Smooth muscle cell (in vitro differentiated cells): ENCODE measurements around the gene GFOD1. TPM values are rescaled to one million over a fixed set of nuclear protein-coding genes. Genes with fewer than 3 reads are reported as not detected.

Experiments used
- DNase-seq: peaks from one replicate; lab custom pipeline; 2025; ENCODE audit not compliant: unreplicated experiment; lab: John Stamatoyannopoulos, UW
- H2AFZ ChIP-seq: fragments of 200-600 bp; sonication (generic); 2 replicates; pipeline ENCODE4 v1.6.0; 2016; ENCODE audit warnings: antibody characterized with exemption, low read depth, mild to moderate bottlenecking
- H3F3A ChIP-seq: fragments of 200-600 bp; sonication (generic); 2 replicates; pipeline ENCODE4 v1.6.0; 2017; ENCODE audit warnings: antibody characterized with exemption, low read depth
- H3K27ac ChIP-seq: fragments of 200-600 bp; sonication (generic); 2 replicates; pipeline ENCODE4 v1.5.1; 2016; ENCODE audit warnings: low read depth, mild to moderate bottlenecking
- H3K27me3 ChIP-seq: fragments of 200-600 bp; sonication (generic); 2 replicates; pipeline ENCODE4 v1.6.1; 2016; ENCODE audit warnings: low read depth, mild to moderate bottlenecking
- H3K36me3 ChIP-seq: fragments of 200-600 bp; sonication (generic); 2 replicates; pipeline ENCODE4 v1.5.1; 2016; ENCODE audit warnings: low read depth
- H3K4me1 ChIP-seq: fragments of 200-600 bp; sonication (generic); 2 replicates; pipeline ENCODE4 v1.5.1; 2016; ENCODE audit warnings: low read depth
- H3K4me2 ChIP-seq: fragments of 200-600 bp; sonication (generic); 2 replicates; pipeline ENCODE4 v1.6.0; 2016; ENCODE audit warnings: mild to moderate bottlenecking
- H3K4me3 ChIP-seq: fragments of 200-600 bp; sonication (generic); 2 replicates; pipeline ENCODE4 v1.5.1; 2016; ENCODE audit warnings: mild to moderate bottlenecking
- H3K79me2 ChIP-seq: fragments of 200-600 bp; sonication (generic); 2 replicates; pipeline ENCODE4 v1.6.0; 2016; ENCODE audit warnings: low read depth, mild to moderate bottlenecking
- H3K9ac ChIP-seq: fragments of 200-600 bp; sonication (generic); 2 replicates; pipeline ENCODE4 v1.6.0; 2016; ENCODE audit warnings: low read depth
- H3K9me3 ChIP-seq: fragments of 200-600 bp; sonication (generic); replicated peaks from 2 replicates; pipeline ENCODE4 v1.5.1; 2016; ENCODE audit warnings: low read depth
- H4K20me1 ChIP-seq: fragments of 200-600 bp; sonication (generic); 2 replicates; pipeline ENCODE4 v1.6.0; 2016; ENCODE audit warnings: low read depth
- WGBS: methylation state at CpG from one replicate; pipeline ENCODE4 v1.1.7; 2016; ENCODE audit warnings: low lambda C conversion rate; 5-methylcytosine and 5-hydroxymethylcytosine counted together
- polyA plus RNA-seq: library from polyadenylated mRNA; unstranded; fragments of >200 nt; fragmentation: Nextera tagmentation; extraction: Ambion mirVana; gene quantifications from 2 replicates; pipeline ENCODE4 v1.2.1, GENCODE V29; 2016
- total RNA-seq: library from RNA; depleted of rRNA; stranded (reverse); fragments of >200 nt; gene quantifications from 2 replicates; pipeline ENCODE4 v1.2.3, GENCODE V29; 2014
- TF ChIP-seq, protein P1 (sequence below): fragments of 200-600 bp; sonication (generic); IDR thresholded peaks from 2 replicates; pipeline ENCODE4 v1.5.1; 2017; ENCODE audit warnings: borderline replicate concordance, mild to moderate bottlenecking, antibody characterized with exemption; ENCODE audit not compliant: insufficient read depth, poor library complexity, severe bottlenecking

GFOD1 gene
- total and polyA plus RNA-seq, 2 experiments from 2014 or later = 9.6 to 14.0 TPM

DNA sequence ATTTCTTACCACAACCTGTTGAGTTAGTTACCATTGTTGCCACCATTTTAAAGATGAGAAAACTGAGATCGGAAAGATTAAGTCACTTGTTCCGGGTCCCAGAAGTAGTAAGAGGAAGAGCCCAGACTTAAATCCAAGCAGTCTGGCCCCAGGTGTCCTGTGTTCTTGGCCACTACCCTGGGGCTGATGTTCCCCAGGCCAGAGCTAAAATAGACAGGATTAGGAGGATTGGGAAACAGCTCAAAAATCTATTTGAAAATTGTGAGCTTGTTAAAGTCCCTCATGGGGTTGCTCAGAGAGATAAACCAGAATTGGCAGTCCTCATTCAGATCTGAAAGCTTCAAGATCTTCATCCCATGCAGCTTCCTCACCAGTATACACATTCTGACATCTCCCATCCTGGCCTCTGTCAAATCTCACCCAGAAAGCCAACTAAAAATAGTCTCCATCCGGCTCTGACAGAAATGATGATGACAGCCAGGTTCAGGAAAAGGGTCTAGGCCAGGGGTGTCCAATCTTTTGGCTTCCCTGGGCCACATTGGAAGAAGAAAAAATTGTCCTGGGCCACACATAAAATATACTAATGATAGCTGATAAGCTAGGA, 62.0 kb downstream of the GFOD1 start:
- Histone ChIP-seq H3K9me3 (no peaks in the 10 kb centered on the region), H3K36me3 (no peaks in the 10 kb centered on the region), H3K79me2 (peaks cover 8% of the 10 kb centered on the region), H3K4me2 (peak overlapping the region; percentile 48), H3F3A (peaks cover 36% of the 10 kb centered on the region), H3K27ac (peak overlapping the region; percentile 84), H3K27me3 (no peaks in the 10 kb centered on the region), H3K4me3 (no peak overlapping the region), H2AFZ (no peak overlapping the region), H4K20me1 (no peaks in the 10 kb centered on the region), H3K9ac (no peak overlapping the region), H3K4me1 (peaks cover 49% of the 10 kb centered on the region)
- WGBS = 27% methylated on average over 3 of the region's 3 CpGs
- TF ChIP-seq, protein P1, sequence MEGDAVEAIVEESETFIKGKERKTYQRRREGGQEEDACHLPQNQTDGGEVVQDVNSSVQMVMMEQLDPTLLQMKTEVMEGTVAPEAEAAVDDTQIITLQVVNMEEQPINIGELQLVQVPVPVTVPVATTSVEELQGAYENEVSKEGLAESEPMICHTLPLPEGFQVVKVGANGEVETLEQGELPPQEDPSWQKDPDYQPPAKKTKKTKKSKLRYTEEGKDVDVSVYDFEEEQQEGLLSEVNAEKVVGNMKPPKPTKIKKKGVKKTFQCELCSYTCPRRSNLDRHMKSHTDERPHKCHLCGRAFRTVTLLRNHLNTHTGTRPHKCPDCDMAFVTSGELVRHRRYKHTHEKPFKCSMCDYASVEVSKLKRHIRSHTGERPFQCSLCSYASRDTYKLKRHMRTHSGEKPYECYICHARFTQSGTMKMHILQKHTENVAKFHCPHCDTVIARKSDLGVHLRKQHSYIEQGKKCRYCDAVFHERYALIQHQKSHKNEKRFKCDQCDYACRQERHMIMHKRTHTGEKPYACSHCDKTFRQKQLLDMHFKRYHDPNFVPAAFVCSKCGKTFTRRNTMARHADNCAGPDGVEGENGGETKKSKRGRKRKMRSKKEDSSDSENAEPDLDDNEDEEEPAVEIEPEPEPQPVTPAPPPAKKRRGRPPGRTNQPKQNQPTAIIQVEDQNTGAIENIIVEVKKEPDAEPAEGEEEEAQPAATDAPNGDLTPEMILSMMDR = no peak
- DNase-seq = no peak

DNA sequence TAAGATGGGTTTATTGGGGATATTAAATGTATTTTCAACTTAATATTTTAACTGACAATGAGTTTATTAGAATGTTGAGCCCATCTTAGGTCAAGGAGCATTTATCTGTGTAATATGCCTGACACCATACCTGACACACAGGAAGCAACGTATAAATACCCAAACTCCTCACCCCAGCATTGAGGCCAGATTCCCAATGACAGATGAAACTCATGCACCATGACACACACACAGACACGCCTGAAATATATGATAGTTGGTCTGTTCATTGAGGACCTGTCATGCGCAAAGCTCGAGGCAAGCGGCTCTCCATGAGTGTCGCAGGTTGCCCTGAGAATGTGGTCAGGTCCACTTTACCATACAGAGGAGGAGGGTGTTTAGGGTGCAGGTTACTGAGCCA, 64.1 kb downstream of the GFOD1 start:
- Histone ChIP-seq H3K9ac (no peak overlapping the region), H3K27me3 (no peaks in the 10 kb centered on the region), H3K4me3 (no peak overlapping the region), H3K9me3 (no peaks in the 10 kb centered on the region), H2AFZ (no peak overlapping the region), H3K36me3 (no peaks in the 10 kb centered on the region), H3K4me2 (peak overlapping the region; percentile 32), H4K20me1 (no peaks in the 10 kb centered on the region), H3K4me1 (peaks cover 39% of the 10 kb centered on the region), H3K79me2 (peaks cover 5% of the 10 kb centered on the region), H3K27ac (no peak overlapping the region), H3F3A (peaks cover 28% of the 10 kb centered on the region)
- DNase-seq = no peak
- TF ChIP-seq, protein P1 = no peak
- WGBS = 97% methylated on average over 6 of the region's 6 CpGs

DNA sequence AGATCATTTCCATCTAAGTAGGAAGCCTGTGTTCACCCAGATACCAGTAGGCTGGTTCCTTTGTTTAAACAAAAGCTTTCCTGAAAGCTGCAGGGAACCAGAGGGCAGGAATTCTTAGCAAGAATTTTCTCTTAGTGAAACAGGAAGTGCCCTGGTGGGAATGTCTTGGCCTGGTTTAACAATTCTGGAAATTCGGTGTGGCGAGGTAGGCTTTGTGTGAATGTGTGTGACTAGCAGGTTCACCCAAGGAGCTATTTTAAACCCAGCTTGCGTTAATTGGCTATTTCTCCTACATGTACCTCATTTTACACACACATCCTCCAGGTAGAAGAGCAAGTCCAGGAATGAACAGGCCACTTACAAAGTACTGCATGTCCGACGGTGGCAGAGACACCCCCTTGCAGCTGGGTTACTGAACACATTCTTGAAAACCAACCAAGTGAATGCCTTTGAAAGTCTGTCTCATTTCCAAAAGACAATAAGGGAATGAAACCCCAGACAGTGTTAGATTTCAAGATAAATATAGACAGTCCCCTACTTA, 64.6 kb downstream of the GFOD1 start:
- Histone ChIP-seq H3K9ac (no peak overlapping the region), H3K4me1 (peaks cover 34% of the 10 kb centered on the region), H3F3A (peaks cover 24% of the 10 kb centered on the region), H3K9me3 (no peaks in the 10 kb centered on the region), H3K36me3 (no peaks in the 10 kb centered on the region), H4K20me1 (no peaks in the 10 kb centered on the region), H3K79me2 (peaks cover 5% of the 10 kb centered on the region), H3K4me3 (no peak overlapping the region), H3K4me2 (peak overlapping the region; percentile 32), H3K27me3 (no peaks in the 10 kb centered on the region), H2AFZ (no peak overlapping the region), H3K27ac (peak overlapping the region; percentile 21)
- no peak for DNase-seq
- TF ChIP-seq, protein P1 = no peak
- WGBS = 44% methylated on average over 5 of the region's 5 CpGs

DNA sequence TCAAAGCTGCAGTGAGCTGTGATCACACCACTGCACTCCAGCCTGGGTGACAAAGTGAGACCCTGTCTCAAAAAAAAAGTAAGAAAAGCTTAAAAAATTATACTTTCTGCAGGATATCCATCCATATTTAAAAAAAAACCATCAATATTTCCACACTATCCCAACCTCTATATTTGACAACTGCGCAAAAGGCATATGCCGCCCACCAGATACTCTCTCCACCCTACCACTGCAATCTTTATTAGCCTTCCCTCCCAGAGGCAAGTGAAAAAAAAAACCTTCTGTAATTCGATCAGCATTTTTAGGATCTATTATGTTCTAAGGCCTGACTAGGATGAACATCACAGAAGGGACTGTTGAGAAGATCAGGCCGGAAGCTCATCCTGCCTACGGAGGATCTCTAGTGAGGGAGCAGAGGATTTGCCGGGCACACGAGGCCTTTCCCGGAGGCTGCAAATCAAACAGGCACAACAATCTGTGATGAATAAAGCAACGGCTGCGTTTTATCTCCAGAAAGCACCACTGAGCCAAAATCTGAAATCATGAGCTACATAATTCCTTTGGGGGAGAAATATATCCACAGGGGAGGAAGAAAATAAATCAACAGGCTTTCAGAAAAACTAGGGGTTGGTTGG, 65.9 kb downstream of the GFOD1 start:
- Histone ChIP-seq H3K27ac (peak overlapping the region; percentile 12), H3F3A (peaks cover 19% of the 10 kb centered on the region), H3K9me3 (no peaks in the 10 kb centered on the region), H3K36me3 (no peaks in the 10 kb centered on the region), H3K9ac (no peak overlapping the region), H3K27me3 (no peaks in the 10 kb centered on the region), H3K79me2 (peaks cover 9% of the 10 kb centered on the region), H3K4me3 (no peak overlapping the region), H4K20me1 (no peaks in the 10 kb centered on the region), H2AFZ (peak overlapping the region; percentile 16), H3K4me2 (peak overlapping the region; percentile 65), H3K4me1 (peaks cover 30% of the 10 kb centered on the region)
- TF ChIP-seq, protein P1 = no peak
- no peak for DNase-seq
- 30% methylated on average over 10 of the region's 10 CpGs for WGBS
